GM20000 (cell line): ENCODE results near the gene BNIPL.

Source experiments
- DNase-seq: peaks from one replicate; pipeline ENCODE4 v3.0.0; 2012; ENCODE audit warnings: low spot score
- CTCF ChIP-seq: IDR thresholded peaks from 2 replicates; pipeline ENCODE4 v1.5.1; 2012; ENCODE audit warnings: mild to moderate bottlenecking, control low read depth; ENCODE audit errors: extremely low read depth, missing control alignments

The BNIPL gene, protein sequence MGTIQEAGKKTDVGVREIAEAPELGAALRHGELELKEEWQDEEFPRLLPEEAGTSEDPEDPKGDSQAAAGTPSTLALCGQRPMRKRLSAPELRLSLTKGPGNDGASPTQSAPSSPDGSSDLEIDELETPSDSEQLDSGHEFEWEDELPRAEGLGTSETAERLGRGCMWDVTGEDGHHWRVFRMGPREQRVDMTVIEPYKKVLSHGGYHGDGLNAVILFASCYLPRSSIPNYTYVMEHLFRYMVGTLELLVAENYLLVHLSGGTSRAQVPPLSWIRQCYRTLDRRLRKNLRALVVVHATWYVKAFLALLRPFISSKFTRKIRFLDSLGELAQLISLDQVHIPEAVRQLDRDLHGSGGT

DNA sequence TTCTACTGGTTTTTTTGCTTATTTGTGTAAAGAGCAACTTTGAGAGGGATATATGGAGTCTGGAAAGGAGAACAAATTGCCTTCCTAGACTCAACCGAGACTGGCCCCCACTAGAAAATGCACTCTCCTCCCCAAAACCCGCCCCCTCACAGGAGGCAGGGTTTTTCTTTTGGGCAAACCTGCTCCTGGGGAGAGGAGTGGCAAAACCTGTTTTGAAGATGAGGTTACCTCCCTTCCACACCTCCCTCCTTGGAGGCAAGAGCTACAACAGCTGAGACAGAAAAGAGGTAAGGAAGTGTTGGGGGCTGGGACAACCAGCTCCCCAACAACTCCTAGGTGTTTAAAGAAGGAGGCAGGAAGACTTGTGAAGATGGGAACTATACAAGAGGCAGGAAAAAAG is at the start of gene BNIPL:
BNIPL (plus strand) TSS at position 231 of the 400 bp plus-strand sequence; CDS start at position 371, 140 bp downstream.
- TF ChIP-seq CTCF = no peak
- no peak for DNase-seq

DNA sequence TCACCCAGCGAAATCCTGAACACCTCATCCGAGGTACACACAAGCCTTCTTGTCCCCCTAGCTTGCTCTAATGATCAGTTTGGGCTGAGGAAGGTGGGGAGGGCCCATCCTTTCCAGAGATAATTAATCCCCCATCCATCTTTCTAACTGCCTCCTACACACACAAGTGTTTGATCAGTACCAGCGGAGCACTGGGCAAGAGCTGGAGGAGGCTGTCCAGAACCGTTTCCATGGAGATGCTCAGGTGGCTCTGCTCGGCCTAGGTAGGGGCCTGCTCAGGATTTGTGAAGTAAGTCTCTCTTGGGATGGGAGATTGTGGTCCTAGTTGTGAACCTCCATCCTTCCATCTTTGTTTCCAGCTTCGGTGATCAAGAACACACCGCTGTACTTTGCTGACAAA is 48.5 kb upstream of the BNIPL start:
- no peak for TF ChIP-seq CTCF
- DNase-seq = no peak

GRCh38 chr1:150992626-150993025 is 43.8 kb upstream of the BNIPL start:
- no peak for TF ChIP-seq CTCF
- DNase-seq = no peak

DNA sequence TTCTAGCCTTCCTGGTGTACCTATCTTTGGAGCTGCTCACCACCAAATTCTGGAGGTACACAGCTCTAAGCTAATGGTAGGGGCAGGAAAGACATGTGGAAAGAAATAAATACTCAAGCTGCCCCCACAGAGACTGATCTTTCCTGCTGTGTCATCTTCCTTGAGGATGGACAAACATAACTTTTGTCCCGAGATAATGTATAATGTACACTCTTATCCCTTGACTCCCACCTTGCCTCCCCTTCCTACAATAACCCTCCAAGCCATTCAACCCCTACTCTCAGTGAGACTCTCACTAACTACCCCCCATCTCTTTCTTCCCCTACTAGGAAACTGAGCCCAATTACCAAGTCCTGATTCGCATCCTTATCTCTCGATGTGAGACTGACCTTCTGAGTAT is 42.1 kb upstream of the BNIPL start:
- TF ChIP-seq CTCF = no peak

DNA sequence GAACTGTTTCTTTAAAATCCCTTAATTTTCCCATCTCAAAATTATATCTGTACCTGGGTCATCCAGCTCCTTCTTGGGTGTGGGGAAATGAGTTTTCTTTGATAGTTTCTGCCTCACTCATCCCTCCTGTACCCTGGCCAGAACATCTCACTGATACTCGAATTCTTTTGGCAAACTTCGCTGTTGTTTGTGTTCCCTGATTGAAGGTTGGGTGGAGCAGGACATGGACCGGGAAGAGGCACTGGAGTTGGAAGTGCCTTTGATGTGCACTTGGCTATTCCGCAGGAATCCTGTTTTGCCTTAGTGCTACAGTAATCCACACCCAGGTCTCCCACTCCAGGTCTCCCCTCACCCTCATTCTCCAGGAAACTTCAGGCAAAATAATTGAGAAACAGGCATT is 40.9 kb upstream of the BNIPL start:
- TF ChIP-seq CTCF = no peak
- DNase-seq = no peak

More for the DNA sequence above, 42.1 kb upstream of the BNIPL start:
- no peak for DNase-seq

DNA sequence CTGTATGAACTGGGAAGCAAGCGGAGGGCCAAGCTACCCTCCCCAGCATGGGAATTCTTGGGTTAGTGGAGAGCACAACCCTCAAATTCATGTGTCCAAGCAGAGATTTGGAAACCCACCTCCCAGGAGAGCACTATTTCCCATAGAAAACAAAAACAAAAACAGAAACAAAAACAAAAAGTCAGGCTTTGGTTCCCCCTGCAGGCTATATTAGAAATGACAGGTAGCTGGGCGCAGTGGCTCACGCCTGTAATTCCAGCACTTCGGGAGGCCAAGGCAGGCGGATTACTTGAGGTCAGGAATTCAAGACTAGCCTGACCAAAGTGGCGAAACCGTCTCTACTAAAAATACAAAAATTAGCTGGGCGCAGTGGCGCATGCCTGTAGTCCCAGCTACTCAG is 40.5 kb upstream of the BNIPL start:
- DNase-seq = no peak
- TF ChIP-seq CTCF = peak; percentile 65

GRCh38 chr1:150997126-150997872 is 39.1 kb upstream of the BNIPL start:
- DNase-seq = no peak
- no peak for TF ChIP-seq CTCF
